ENCODE data around the gene ALKBH3.

GRCh38 chr11:43908191-43908590 lies 27.6 kb downstream of the ALKBH3 start:
- no peak for TF ChIP-seq POLR2AphosphoS5 (IDR thresholded peaks at IDR 0.05; ENCODE audit: low read depth)
- TF ChIP-seq CTCF (conservative IDR thresholded peaks at IDR 0.05; ENCODE audit: low read depth in 2 of 2), result no peak
- no peak for TF ChIP-seq ZNF114 (CRISPR knock-in tag; IDR thresholded peaks at IDR 0.05)
- no peak for TF ChIP-seq EZH2 (IDR thresholded peaks at IDR 0.05; ENCODE audit: low read depth, unreplicated experiment)
- TF ChIP-seq, protein P1, sequence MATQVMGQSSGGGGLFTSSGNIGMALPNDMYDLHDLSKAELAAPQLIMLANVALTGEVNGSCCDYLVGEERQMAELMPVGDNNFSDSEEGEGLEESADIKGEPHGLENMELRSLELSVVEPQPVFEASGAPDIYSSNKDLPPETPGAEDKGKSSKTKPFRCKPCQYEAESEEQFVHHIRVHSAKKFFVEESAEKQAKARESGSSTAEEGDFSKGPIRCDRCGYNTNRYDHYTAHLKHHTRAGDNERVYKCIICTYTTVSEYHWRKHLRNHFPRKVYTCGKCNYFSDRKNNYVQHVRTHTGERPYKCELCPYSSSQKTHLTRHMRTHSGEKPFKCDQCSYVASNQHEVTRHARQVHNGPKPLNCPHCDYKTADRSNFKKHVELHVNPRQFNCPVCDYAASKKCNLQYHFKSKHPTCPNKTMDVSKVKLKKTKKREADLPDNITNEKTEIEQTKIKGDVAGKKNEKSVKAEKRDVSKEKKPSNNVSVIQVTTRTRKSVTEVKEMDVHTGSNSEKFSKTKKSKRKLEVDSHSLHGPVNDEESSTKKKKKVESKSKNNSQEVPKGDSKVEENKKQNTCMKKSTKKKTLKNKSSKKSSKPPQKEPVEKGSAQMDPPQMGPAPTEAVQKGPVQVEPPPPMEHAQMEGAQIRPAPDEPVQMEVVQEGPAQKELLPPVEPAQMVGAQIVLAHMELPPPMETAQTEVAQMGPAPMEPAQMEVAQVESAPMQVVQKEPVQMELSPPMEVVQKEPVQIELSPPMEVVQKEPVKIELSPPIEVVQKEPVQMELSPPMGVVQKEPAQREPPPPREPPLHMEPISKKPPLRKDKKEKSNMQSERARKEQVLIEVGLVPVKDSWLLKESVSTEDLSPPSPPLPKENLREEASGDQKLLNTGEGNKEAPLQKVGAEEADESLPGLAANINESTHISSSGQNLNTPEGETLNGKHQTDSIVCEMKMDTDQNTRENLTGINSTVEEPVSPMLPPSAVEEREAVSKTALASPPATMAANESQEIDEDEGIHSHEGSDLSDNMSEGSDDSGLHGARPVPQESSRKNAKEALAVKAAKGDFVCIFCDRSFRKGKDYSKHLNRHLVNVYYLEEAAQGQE (IDR thresholded peaks at IDR 0.05; ENCODE audit: unreplicated experiment), result no peak
- TF ChIP-seq ZNF331 (CRISPR knock-in tag; IDR thresholded peaks at IDR 0.05; ENCODE audit: low read depth), result no peak
- no peak for TF ChIP-seq NANOG (IDR thresholded peaks at IDR 0.05; ENCODE audit: borderline replicate concordance)
- TF ChIP-seq EZH2phosphoT487 (IDR thresholded peaks at IDR 0.05; ENCODE audit: unreplicated experiment), result no peak
- no peak for TF ChIP-seq JUNB (IDR thresholded peaks at IDR 0.05; ENCODE audit: unreplicated experiment)
